CD1c-positive myeloid dendritic cell (primary cell): ENCODE measurements around the gene PDLIM1.

Experiments used
- DNase-seq: peaks from one replicate; pipeline ENCODE4 v3.0.0-alpha.2; 2016; ENCODE audit errors: extremely low spot score

PDLIM1 gene

DNA sequence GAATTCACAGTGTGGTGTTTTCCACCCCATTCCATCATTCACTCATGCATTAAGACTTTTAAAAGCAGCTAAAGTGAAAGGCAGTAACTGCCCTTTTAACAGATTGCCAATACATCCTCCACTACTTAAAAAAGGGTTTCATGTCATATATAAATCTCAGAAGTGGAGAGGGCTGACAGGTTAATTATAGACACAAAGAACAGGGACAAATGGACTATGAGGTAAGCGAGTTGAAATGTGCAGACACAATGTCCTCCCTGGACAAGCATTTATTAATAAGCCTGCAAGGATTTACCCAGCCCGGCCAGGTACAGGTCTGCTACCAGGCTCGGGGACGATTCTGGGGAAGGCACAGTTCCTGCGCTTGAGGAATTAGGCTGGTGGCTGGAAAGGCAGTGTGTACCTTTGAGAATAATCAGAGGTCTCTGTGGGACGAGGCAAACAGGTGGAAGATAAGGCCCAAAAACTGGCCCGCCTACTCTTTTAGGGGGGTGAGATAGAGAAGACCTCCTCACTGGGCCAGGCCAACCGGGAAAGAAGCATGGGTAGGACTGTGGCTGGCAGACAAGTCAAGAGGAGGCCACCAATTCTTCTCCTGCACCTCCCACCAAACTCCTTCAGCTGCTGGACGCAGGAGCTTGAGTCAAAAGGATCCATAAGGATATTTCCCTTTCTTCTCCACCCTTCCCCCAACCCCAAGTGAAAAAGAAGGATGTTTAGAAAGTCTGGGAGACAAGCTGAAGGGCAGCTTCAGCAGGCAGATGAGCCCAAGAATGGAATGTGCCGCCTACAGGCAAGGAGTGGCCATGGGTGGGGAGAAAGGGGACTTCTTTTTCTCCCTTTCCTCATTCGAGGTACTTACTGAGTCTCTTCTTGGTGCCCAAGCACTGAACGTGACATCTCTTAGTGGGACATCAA is 1.5 kb downstream of the PDLIM1 start:
- DNase-seq = no peak

DNA sequence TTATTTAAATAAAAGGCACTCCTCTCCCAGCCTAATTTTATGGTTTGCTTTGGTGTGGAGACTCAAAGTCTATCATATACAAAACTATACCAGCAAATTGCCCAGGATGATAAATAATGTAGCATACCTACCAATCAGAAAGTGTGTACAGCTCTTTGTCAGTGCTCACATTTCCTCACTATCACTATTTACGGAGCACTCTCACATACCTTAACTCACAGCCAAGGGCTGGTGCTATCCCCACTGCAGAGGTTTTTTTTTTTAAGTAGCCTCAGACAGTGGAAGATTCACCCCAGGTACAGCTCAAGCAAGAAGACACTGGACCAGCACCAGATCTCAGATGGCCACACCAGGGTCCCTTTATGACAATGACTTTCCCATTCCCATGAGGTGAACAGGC is 2.5 kb downstream of the PDLIM1 start:
- DNase-seq = no peak

DNA sequence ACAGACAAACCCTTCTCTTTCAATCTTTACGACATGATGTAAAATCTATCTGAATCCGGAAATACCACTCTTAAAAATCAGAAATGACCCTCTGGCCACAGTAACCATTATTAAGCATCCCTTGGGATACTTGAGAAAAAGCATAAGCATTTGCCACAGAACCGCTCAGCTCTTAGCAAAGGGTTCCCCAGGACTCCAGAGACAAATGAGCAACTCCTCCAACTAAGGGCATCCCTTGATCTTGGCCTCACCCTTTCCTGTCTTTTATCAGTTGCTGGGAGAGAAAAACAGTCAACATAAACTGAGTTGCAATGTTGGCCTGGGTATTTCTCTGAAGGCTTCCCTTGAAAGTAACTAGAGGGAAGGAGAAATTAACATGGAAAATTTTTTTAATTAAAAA is 3.5 kb downstream of the PDLIM1 start:
- DNase-seq = no peak

DNA sequence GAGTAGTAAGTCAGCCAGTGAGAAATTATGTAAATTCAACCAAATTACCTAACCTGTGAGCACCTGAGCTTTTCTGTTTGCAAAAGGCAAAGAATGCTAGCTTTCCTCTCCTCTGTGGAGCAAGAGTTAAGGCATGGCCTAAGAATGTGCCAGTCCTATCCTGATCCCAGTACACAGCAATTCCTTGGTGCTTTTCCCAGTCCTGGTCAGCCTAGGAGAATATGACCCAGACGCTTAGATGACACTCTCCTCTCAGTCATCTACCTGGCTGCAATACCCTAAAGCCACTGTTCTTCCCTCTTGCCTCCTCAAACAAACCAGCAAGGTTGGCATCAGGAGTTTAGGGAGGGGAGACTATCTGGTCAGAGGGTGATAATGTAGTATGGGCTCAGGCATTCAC is 4.1 kb downstream of the PDLIM1 start:
- DNase-seq = no peak

DNA sequence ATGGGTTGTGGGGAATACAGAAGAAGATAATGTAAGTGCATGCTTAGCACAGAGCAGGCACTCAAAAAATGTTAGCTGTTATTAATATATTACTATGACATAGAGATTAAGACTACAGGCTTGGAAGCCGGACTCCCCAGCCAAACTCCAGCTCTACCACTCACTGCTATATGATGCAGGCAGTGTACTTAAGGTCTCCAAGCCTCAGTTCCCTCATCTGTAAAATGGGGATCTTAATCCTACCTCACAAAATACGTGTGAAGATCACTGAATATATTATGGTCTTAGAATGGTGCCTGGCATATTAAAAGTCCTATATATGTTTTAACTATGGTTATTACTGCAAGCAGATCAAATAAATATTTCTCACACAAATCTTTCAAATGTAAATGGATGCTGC is 5.2 kb downstream of the PDLIM1 start:
- DNase-seq = no peak

DNA sequence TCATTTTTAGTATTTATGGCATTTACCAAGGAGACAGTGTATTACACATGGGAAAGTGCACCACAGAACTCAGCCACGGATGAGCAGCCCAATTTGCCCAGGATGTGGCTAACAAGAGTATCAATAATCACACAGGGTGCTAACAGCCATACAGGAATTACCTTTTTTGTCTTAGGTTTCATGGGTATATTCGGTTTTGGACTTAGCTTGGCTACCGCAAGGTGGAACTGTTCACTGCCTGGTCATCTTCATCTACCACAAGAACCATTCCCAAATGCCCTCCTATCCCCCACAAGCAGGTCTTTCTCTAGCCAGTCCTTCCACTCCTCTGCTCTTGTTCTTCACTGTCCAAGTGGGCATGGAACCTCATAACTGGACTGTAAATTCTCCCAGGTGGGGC is 6.0 kb downstream of the PDLIM1 start:
- no peak for DNase-seq

DNA sequence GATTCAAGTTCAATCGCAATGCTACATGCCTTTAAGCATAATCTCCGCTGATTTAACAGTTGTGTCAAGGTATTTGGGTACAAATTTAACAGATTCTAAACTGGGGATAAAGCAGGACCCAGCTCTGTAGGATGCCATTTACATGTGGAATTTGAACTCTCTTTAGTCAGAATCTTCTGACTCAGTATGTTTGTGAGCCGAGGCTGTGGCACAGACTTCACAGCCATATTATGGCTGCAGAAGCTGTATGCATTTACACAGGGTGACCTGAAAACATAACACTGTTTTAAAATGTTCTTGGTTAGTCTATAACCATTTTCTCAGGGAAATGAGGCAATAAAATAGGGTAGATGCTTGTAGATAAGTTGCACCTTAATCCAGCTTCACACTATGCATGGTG is 8.7 kb downstream of the PDLIM1 start:
- DNase-seq = no peak

DNA sequence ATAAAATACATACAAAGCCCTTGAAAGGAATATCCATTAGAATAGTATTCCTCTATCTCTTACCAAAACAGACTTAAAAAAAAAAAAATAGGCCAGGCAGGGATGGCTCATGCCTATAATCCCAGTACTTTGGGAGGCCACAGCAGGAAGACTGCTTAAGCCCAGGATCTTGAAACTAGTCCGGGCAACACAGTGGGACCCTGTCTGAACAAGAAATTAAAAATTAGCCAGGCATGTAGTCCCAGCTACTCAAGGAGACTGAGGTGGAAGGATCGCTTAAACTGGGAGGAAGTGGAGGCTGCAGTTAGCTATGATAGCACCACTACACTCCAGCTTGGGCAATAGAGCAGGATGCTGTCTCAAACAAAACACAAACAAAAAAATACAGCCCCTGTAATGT is 9.6 kb downstream of the PDLIM1 start:
- DNase-seq = no peak

DNA sequence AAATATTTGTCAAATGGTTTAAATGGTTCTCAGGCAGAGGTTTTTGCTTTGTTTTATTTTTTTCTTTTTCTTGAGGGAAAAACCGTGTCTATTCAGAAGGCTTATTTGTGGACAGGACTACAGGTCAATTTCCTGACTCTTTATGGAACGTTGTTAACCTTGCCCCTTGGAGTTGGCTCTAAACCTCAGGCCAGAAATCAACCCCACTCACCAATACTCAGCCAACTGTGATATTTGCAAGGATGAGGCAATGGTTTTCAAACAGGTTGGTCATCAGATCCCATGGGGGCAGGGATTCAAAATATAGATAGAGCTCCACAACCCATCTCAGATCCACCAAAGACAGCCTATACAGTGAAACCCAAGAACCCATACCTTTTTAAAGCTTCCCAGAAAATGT is 10.2 kb downstream of the PDLIM1 start:
- DNase-seq = no peak

DNA sequence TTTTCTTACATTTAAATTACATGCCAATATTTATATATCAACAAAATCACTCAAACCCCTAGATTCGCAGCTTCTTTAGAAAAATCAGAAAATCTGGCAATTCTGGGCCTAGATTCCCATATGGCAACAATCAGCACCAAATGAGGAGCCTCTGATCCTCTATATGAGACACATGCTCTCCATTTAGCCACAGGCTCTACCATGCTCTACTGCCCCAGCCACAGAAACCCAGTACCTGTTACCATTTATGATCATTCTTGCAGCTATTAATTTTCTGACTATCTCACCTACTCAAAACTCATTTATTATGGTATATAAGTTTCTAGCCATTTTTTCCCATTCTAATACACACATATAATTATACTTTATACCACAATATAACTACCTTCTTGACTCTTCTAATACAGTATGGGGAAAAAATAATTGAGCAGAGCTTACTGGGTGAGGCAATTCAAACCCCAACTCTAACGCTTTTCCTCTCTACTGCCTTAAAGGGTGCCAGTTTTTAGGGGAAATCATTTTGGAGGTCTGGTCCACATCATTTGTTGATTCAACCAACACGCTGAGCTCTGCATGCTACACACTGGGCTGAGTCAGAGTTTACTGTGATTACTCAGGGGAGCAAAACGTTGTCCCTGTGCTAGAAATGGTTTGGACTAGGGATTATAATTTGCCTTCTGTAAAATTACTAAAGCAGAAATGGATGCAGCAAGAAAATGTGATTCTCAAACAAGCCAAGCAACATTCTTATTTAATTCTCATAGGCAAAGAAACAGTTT is 11.6 kb downstream of the PDLIM1 start:
- no peak for DNase-seq

DNA sequence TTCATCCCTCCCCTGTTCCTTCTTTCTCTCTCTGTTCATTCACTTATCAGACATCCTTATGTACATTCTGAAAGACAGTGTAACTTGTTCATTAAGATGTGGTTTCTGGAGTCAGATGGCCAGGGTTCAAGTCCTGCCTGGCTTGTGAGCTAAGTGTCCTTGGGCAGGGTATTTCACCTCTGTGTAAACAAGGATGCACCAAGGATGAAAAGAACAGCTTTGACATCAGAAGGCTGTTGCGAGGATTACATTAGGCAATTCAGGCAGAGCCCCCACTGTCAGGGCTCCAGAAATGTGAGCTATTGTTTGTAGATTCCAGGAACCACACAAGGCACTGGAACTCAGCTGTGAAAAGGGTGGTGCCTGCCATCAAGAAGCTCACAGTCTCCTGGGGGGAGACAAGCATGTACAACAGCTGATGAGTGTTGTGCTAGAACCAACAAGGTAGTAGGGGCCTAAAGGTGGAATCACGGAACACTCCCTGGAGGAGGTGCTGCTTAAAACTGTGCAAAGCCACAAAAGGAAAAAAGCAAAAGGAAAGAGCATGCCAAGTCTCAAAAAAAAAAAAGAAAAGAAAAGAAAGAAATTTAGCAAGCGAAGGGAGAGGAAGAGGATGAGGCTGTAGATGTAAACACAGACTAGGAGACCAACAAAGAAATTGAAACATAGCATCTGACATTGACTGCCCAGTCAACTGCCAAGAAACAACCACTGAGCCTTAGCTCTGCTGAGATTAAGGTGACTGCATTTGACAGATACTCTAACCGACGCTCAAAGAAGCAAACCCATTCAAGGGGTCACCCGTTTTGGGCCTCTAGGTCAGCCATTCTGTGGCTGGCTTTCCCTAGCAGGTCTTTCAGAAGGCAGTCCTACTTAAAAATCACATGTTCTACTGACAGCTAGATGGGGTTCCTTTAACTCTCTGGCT is 12.5 kb downstream of the PDLIM1 start:
- no peak for DNase-seq

DNA sequence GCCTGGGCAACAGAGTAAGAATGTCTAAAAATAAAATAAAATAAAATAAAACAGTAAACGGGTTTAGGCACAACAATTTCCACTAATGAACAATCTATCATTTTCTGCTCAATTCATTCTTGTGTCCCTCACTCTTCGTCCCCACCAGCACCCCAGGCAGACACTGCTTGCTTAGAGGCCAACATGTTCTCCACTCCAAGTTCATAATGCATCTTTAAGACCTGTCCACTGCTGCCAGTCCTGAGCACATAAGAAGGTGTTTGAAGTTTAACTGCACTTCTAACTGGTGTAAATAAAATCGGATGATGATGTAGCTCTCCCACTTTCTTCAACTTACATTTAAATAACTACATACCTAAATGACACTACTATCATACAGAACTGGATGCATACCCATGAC is 13.2 kb downstream of the PDLIM1 start:
- no peak for DNase-seq

DNA sequence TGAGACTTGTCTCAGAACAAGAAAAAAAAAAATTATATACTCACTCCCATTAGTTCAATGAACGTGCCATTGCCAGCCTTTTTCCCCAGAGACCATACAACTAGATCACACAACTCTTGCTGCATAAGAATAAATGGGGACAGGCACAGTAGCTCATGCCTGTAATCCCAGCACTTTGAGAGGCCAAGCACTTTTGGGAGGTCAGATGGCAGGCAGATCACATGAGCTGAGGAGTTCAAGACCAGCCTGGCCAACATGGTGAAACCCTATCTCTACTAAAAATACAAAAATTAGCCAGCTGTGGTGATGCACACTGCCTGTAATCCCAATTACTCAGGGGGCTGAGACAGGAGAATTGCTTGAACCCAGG is 13.6 kb downstream of the PDLIM1 start:
- DNase-seq = no peak

DNA sequence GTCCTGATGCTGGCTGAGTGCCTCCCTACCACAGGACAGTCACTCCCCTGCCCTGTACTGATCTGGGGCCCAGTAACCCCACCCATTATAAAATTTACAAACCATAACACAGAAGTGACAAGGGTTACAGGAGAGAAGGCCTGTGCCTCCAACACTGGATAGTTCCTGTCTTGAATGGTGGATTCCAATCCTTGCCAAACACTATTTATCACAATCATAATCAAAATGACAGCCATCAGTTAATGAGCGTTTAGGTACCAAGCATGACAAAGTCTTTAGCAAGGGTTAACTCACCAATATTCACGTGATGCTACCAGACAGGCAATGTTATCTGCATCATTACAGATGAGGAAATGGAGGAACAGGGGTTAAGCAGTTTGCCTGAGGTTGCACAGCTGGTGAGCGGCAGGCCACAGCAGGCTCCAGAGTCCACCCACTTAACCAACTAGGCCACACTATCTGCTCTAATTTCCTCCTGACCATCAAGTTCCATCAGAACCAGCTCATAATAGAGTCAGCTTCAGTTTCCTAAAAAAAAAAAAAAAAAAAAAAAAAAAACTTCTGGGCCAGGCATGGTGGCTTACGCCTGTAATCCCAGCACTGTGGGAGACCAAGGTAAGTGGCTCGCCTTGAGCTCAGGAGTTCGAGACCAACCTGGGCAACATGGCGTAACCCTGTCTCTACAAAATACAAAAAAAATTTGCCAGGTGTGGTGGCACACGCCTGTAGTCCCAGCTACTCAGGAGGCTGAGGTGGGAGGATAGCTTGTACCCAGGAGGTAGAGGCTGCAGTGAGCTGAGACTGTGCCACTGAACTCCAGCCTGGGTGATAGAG is 14.2 kb downstream of the PDLIM1 start:
- no peak for DNase-seq

DNA sequence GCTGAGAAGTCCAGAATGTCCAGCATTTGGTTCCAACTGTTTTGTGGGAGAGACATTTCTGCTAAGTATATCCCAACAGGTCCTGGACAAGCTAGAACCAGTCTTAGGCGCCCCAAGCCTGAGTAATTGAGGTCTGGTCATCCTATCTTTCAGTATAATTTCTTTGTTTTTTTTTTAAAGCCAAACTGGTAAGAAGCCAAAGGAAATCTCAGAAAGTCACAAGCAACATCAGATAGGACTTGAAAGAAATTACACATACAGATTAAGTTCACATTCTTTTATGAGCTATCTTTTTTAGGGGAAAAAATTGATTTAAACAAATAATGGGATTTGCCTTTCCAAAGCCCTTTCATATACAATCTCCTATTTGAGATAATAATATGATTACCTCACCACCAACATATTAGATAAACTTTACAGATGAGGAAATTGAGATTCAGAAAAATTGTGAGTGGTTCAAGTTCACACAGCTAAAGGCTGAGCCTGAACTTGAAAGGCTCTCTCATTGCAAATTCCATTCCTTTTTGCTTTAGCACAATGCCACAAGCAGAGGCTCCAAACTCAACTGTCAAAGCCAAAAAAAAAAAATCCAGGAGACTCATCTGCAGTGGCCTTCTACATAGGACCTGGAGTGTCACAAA is 15.0 kb downstream of the PDLIM1 start:
- no peak for DNase-seq

DNA sequence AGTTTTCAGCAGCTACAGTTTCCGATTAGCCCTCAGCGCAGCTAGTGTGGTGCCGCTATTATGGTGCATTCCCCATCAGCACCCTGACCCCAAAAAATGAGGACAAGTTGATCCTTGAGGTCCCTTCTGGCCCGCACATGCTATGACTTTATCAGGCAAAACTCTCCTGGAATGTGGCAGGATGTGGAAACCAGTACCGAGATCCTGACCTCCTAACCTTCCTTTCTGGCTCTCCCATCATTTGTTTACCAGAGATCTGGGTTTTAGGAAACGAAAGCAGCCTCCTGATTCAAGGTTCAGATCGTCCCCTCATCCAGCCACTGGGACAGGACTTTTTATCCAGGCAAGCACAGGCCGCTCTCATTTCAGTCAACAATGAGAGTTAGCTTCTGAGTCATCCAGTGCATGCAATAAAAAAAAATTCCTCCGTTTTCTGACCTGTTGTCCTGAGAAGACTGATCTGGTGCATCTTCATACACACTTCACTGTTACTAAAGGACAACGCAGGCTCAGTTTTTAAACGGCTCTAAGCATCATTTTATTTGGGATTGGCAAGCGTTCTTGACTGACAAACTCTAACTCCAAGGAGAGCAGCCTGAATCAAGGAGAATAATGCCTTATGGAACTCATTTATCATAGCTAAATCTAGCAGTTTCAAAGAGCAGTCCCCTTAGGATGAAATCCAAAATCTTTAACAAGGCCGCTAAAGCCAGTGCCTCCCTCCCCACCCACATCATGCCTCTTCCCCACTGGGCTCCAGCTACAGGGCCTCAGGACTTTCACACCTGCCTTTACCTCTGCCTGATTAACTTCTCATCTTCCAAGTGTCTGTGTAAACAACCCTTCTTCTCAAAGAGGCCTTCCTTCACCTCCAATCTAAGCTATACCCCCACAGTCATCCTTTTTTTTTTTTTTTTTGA is 17.1 kb downstream of the PDLIM1 start:
- DNase-seq = no peak

DNA sequence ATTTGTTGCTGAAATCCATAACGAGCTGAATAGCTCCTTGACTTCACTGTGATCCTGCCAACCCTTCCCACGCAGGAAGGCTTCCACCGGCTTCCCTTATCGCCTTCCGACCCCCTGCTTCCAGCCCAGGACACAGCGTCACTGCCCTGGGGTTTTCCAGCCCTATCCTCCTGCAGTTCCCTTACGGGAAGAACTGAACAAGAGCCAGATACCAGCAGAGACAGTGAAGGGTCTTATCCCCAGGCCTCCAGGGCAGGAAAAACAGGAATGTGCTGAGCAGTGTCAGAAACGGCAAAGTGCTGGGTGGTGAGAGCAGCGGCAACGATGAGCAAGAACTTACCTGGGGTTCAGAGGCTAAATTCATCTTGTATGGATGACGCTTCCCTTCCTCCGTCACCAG is 22.4 kb downstream of the PDLIM1 start:
- no peak for DNase-seq

DNA sequence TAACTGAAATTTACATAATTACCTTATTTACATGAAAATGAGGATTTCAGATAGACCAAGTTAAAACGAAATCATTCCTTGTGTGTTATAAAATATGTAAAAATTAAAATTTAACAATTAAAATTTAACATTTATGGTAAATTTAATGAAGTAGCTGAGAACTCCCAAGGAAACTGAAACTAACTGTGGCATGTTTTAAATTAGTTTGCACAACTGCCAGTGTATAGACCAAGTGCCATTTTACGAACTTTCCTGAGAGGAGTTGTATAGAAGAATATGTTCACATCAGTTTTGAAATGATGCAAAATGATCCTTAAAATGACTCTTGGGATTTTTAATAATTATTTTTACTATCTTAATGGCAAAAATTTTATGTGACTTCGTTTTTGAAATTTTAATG is 23.6 kb downstream of the PDLIM1 start:
- no peak for DNase-seq

DNA sequence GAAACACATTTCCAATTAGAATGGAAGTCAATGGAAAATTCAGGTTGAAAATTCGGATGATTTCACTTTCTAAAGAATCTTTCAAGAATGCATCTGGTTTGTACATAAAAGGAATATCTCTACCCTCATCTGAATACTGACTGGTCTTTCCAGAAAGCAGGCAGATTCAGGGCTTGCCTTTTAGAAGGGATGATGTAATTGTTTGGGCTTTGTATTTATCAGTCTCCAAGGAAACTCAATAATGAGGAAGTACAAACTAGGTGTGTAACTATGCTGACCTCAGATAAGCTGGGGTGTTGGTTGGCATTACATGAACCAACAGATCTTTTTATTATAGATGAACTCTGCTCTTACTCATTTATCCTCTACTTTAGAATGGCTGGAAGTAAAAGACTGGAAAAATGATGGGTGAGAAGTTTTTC is 24.1 kb downstream of the PDLIM1 start:
- peak; percentile 85 for DNase-seq

DNA sequence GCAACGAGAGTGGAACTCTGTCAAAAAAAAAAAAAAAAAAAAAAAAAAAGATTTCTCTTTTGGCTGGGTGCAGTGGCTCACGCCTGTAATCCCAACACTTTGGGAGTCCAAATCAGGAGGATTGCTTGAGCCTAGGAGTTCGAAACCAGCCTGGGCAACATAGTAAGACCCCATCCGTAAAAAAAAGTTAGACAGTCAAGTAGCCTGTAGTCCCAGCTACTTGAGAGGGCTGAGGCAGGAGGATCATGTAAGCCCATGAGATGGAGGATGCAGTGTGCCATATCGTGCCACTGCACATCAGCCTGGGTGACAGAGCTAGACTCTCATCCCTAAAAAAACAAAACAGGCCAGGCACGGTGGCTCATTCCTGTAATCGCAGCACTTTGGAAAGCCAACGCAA is 25.2 kb downstream of the PDLIM1 start:
- no peak for DNase-seq
